ENCODE measurements around the gene IQSEC3. TPM values are rescaled to one million over a fixed set of nuclear protein-coding genes. Genes with fewer than 3 reads are reported as not detected.

The IQSEC3 gene
- total and polyA plus RNA-seq, 2 of the 13 experiments (the other 11 are each of a cell fraction or from before 2014, with no cell fraction given): not detected

DNA sequence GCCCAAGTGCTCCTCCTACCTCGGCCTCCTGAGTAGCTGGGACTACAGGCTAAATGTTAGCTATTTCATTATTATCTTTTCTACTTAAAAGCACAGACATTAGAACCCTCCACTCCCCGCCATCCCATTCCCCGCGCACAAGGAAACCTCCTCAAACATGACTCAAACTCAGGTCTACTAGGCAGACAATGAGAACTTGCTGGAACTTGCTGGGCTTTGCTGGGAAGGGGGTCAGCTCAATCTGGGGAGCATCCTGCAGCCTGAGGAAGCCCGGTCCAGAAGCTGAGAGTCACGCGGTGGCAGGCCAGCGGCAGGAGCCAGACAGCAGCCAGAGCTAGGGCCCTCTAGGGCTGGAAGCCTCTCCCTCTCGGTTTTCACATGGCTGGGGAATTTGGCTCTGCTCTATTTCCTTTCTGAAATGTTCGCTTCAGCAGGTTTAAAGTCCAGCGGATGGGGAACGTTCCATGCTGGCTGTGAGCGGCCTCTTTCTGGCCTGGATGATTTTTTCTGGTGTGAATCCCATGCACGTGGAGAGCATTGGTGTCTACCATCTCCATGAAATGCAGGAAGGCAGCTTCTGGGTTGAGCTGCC lies 78.9 kb downstream of the IQSEC3 start (continued):
- TF ChIP-seq, protein P1, sequence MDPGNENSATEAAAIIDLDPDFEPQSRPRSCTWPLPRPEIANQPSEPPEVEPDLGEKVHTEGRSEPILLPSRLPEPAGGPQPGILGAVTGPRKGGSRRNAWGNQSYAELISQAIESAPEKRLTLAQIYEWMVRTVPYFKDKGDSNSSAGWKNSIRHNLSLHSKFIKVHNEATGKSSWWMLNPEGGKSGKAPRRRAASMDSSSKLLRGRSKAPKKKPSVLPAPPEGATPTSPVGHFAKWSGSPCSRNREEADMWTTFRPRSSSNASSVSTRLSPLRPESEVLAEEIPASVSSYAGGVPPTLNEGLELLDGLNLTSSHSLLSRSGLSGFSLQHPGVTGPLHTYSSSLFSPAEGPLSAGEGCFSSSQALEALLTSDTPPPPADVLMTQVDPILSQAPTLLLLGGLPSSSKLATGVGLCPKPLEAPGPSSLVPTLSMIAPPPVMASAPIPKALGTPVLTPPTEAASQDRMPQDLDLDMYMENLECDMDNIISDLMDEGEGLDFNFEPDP (CRISPR knock-in tag; conservative IDR thresholded peaks at IDR 0.05): no peak
- TF ChIP-seq ZNF644 (CRISPR knock-in tag; IDR thresholded peaks at IDR 0.05; ENCODE audit: low read depth): peak; percentile 55; the same call in 1 of the 2 replicates
- TF ChIP-seq MED1 (CRISPR knock-in tag; IDR thresholded peaks at IDR 0.05): no peak
- no peak for TF ChIP-seq MIER3 (CRISPR knock-in tag; IDR thresholded peaks at IDR 0.05; ENCODE audit: borderline replicate concordance)
- TF ChIP-seq, protein P2, sequence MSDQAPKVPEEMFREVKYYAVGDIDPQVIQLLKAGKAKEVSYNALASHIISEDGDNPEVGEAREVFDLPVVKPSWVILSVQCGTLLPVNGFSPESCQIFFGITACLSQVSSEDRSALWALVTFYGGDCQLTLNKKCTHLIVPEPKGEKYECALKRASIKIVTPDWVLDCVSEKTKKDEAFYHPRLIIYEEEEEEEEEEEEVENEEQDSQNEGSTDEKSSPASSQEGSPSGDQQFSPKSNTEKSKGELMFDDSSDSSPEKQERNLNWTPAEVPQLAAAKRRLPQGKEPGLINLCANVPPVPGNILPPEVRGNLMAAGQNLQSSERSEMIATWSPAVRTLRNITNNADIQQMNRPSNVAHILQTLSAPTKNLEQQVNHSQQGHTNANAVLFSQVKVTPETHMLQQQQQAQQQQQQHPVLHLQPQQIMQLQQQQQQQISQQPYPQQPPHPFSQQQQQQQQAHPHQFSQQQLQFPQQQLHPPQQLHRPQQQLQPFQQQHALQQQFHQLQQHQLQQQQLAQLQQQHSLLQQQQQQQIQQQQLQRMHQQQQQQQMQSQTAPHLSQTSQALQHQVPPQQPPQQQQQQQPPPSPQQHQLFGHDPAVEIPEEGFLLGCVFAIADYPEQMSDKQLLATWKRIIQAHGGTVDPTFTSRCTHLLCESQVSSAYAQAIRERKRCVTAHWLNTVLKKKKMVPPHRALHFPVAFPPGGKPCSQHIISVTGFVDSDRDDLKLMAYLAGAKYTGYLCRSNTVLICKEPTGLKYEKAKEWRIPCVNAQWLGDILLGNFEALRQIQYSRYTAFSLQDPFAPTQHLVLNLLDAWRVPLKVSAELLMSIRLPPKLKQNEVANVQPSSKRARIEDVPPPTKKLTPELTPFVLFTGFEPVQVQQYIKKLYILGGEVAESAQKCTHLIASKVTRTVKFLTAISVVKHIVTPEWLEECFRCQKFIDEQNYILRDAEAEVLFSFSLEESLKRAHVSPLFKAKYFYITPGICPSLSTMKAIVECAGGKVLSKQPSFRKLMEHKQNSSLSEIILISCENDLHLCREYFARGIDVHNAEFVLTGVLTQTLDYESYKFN (CRISPR knock-in tag; conservative IDR thresholded peaks at IDR 0.05): peak; percentile 49
- no peak for TF ChIP-seq HMGA1 (CRISPR knock-in tag; conservative IDR thresholded peaks at IDR 0.05)
- peak; percentile 61; the same call in 1 of the 2 replicates for TF ChIP-seq ELF3 (CRISPR knock-in tag; IDR thresholded peaks at IDR 0.05)
- no peak for TF ChIP-seq XRCC5 (optimal IDR thresholded peaks at IDR 0.05; ENCODE audit: low read length)
- TF ChIP-seq ZFP1 (CRISPR knock-in tag; IDR thresholded peaks at IDR 0.05): no peak
- no peak for TF ChIP-seq MTF2 (CRISPR knock-in tag; IDR thresholded peaks at IDR 0.05; ENCODE audit: borderline replicate concordance)
- TF ChIP-seq NFATC3 (CRISPR knock-in tag; IDR thresholded peaks at IDR 0.05): no peak
- TF ChIP-seq, protein P3, sequence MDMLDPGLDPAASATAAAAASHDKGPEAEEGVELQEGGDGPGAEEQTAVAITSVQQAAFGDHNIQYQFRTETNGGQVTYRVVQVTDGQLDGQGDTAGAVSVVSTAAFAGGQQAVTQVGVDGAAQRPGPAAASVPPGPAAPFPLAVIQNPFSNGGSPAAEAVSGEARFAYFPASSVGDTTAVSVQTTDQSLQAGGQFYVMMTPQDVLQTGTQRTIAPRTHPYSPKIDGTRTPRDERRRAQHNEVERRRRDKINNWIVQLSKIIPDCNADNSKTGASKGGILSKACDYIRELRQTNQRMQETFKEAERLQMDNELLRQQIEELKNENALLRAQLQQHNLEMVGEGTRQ (IDR thresholded peaks at IDR 0.05; ENCODE audit: low read depth, low read length): no peak
- TF ChIP-seq, protein P3 (CRISPR knock-in tag; IDR thresholded peaks at IDR 0.05; ENCODE audit: borderline replicate concordance): no peak
- TF ChIP-seq, protein P4, sequence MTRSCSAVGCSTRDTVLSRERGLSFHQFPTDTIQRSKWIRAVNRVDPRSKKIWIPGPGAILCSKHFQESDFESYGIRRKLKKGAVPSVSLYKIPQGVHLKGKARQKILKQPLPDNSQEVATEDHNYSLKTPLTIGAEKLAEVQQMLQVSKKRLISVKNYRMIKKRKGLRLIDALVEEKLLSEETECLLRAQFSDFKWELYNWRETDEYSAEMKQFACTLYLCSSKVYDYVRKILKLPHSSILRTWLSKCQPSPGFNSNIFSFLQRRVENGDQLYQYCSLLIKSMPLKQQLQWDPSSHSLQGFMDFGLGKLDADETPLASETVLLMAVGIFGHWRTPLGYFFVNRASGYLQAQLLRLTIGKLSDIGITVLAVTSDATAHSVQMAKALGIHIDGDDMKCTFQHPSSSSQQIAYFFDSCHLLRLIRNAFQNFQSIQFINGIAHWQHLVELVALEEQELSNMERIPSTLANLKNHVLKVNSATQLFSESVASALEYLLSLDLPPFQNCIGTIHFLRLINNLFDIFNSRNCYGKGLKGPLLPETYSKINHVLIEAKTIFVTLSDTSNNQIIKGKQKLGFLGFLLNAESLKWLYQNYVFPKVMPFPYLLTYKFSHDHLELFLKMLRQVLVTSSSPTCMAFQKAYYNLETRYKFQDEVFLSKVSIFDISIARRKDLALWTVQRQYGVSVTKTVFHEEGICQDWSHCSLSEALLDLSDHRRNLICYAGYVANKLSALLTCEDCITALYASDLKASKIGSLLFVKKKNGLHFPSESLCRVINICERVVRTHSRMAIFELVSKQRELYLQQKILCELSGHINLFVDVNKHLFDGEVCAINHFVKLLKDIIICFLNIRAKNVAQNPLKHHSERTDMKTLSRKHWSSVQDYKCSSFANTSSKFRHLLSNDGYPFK (CRISPR knock-in tag; IDR thresholded peaks at IDR 0.05; ENCODE audit: borderline replicate concordance): peak; percentile 15; the same call in 1 of the 2 replicates
- TF ChIP-seq NR2F6 (IDR thresholded peaks at IDR 0.05): no peak
- TF ChIP-seq NR2F6 (CRISPR knock-in tag; IDR thresholded peaks at IDR 0.05): no peak
- no peak for TF ChIP-seq ZNF546 (CRISPR knock-in tag; conservative IDR thresholded peaks at IDR 0.05)
- no peak for TF ChIP-seq DR1 (CRISPR knock-in tag; IDR thresholded peaks at IDR 0.05)
- TF ChIP-seq JUND (CRISPR knock-in tag; IDR thresholded peaks at IDR 0.05): no peak
- TF ChIP-seq HNF4G (IDR thresholded peaks at IDR 0.05; ENCODE audit: borderline replicate concordance, low read depth, low read length): peak; percentile 17; the same call in 1 of the 2 replicates
- no peak for TF ChIP-seq HNF4G (CRISPR knock-in tag; IDR thresholded peaks at IDR 0.05; ENCODE audit: borderline replicate concordance, low read depth)
- TF ChIP-seq ZNF296 (CRISPR knock-in tag; conservative IDR thresholded peaks at IDR 0.05): no peak
